Activated T-cell treated with anti-CD3 and anti-CD28 coated beads for 4 hours (primary cell): ENCODE data around the gene TIMM22.

Experiments
- DNase-seq: peaks from one replicate; pipeline ENCODE4 v3.0.0-alpha.2; 2020

The TIMM22 gene

DNA sequence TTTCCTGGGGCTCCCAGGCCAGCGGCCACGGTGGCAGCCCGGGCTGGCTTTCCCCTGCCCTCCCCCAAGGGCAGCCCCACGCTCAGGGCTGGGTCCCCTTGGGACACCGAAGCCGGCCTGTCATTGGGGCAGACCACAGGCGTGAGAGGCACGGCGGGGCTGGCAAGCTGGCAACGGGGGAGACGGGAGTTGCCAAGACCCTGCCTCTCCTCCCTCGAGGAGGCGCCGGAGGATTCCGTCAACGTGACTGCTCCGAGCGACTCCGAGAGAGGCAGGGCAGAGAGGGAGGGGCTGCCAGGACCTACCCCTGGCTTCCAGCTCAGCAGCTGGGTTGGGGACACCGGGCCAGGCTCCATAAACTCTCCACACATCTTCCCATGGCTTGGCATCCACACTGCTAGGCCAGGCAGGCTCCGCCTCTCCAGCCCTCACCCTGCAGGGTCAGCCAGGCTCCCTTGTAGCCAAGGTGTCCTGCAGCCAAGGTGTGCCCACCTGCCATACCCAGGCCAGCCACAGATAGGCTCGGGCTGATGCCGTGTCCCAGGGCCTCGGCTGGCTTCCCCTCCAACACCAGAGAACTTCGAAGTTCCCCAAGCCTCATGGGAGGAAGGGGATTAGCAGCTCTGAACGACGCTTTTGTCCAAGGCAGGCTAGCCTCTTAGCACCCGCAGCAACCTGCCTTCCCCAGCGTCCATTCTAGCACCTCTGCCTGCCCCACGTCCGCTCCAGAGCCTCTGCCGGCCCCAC, 25.5 kb downstream of the TIMM22 start:
- DNase-seq: no peak

DNA sequence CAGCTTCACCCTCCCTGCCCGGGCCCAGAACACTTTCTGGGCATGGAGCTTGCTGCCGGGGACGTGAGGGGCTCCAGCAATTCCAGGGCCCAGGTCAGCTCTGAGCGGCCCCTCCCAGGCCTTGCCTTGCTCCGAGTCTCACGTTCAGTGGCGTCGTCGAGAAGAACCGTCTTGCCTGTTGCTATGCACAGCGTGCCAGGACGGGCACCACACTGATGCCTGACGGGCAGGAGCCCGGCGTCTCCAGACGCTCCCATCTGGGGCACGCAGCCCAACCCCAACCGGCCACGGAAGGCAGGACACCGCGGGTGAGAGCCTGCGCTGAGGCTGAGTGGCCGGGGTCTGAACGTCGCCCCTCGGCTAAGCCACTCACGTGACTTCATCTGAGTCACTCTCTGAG, 27.1 kb downstream of the TIMM22 start:
- no peak for DNase-seq

DNA sequence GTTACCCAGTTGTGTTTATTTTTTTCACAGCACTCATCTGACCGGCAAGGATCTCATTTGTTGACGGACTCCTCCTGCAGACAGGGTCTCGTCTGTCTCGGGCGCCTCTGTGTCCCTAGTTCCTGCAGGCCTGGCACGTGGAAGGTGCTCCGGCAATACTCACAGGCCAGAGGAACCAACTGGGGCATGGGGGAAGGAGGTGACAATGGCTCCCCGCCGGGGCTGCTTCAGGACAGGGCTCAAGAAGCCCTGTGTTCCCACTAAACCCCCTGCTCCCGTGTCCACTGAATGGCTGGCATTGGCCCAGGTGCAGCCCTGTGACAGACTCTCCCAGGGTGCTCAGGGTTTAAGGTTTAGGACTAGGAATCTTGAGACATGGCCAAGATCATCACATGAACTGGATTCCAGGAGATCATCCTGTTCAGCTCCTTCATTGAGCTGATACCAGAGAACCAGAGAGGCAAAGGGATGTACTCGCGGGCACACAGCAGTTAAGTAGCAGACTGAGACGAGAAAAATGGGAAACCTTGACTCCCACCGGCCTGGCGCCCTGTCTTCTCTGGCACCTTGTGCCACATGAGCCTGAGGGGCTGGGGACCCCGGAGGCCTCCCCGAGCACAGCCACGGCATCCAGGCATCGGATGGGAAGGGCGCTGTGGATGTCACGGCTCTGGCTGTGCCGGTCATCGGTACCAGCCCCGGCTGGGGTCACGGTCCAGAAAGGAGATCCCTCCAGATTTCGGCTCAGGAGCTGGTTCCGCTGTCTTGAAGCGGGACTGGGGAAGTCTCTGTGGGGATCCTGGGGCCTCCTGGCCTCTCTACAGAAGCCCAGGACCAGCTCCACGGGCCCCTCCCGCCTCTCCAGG, 29.0 kb downstream of the TIMM22 start:
- no peak for DNase-seq

DNA sequence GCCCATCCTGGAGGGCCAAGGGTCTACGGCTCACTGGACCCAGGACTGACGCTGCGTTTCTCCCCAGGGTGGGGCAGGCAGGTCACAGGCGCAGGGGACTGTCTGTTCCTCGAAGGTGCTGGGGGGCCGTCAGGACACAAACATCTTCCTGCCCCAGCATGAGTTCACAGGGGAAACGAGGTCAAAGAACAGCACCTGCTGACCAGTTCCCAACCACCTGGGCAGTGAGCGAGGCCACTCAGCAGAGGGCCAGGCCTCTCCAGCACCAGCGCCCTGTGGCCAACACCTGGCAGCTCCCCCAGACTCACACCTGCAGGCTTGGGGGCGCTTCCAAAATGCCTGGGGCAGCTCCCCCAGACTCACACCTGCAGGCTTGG, 29.7 kb downstream of the TIMM22 start:
- DNase-seq: no peak

DNA sequence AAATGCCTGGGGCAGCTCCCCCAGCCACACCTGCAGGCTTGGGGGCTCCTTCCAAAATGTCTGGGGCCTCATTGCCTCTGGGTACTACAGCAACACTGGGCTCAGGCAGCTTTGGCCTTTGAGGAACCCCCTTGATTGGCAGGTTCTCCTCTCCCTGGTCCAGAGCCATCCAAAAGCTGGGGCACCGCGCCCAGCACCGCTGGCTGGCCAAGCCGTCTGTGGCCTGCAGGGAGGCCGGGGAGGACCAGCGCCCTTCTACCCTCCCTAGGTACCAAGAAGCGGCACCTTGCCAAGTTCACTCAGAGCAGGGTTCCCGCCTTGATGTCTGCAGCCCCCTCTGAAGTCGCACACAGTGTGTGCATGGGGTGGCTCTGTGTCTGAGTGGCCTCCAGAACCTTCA, 30.1 kb downstream of the TIMM22 start:
- no peak for DNase-seq

DNA sequence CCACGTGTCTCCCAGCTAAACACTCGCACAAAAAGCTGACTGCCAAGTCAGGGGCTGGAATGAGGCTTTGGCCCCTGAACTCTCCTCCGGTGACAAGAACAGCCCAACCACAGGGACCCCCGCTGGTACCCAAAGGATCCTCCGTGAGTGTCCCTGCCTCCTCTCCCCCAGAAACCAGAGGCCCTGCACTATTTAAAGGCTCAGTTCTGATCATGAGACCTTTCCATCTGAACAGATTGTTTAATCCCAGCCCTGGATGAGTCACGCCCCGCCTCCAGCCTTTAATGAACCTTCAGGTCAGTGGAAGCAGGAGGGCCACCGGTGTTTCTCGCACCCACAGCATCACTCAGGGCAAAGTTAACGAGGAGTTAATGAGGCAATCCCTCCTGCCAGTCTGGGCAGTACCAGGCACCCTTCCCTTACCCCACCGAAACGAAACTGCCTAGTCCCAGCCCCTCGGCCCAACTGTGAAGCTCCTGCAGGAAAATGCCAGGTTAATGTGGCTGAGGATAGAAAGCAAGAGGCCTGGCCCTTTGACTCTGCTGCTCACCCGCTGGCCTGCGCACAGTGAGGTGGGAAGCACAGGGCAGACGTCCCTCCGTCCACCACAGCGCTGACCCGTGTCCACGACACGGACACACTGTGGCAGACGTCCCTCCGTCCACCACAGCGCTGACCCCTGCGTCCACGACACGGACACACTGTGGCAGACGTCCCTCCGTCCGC, 32.4 kb downstream of the TIMM22 start:
- no peak for DNase-seq

DNA sequence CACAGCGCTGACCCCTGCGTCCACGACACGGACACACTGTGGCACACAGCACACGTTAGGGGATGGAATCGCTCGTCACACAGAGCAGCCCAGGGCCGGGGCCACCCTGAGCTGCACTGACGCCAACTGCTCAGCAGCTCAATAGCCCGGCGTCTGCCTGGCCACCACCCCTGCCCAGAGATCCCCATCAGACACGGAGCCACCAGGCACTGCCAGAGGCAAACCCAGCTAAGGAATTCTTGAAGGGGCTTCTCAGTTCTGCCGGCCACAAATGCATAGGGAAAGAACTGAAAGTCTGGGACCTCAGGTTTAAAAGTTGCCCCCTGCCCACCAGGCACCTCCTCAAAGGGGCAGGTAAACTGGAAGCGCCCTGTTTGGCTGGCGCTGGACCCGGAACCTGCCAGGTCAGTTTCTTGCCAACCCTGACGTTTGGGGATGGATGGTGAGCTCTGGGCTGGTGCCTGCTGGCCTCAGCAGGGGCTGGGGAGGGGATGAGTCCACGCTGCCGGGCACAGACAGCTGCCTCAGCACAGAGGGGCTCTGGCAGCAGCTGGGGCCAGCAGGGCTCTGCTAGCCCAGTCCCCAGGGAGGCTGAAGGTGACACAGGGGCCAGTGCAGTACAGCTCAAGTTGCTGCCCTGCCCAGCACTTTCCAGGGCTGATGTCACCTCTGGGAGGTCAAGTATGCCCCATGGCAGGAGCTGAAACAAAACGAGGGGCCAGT, 33.2 kb downstream of the TIMM22 start:
- DNase-seq: no peak

DNA sequence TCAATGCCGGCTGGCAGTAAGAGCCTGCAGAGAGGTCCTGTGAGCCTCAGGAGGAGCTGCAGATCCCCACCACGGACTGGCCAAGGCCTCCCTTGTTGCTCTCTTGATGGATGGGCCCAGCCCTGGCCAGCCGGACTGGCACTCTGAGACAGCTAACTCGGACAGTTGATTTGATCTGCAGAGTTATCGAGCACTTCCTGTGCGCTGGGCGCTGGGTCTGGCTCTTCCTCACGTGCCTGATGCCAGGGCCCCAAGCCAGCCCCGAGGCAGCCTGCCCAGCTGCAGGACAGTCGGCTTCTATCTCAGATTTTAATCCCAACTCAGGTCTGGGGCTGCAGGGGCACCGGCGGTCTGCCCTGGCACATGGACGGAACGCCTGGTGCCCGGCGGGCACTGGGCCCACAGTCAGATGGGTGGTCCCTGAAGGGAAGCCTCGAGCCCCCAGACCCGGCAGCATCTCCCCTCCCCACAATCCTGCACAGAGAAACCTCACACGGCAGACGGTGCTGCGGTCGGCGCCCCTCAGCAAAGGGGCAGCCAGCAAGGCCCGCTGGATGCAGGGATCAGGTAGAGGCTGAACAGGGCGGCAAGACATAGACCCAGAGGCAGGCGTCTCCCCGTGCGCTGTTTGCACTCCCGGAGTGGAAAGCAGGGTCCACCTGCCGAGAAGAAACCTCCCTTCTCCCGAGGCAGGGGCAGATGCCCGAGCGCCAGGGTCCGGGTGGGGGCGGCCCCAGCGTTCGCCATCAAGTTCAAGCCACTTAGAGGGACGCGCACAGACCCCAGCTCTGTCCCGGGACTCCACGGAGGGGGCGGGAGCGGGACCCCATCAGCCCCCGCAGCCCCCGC, 34.0 kb downstream of the TIMM22 start:
- DNase-seq: no peak

DNA sequence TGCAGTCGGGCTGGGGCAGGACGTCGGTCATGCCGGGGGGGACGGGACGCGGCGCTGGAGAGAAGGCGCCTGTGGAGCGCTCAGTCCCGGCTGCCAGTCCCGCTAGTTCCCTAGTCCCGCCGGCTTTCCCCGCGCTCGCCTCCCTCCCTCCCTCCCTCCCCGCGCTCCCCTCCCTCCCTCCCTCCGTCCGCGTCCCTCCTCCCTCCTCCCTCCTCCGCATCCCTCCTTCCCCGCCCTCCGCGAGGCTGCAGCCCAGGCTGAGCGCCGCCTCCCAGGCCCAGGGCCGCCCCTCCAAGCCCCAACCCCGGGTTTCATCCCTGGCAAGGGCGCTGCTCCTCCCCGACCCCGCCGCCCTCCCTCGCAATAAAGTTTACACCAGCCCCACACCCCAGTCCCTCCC, 34.8 kb downstream of the TIMM22 start:
- DNase-seq: no peak

DNA sequence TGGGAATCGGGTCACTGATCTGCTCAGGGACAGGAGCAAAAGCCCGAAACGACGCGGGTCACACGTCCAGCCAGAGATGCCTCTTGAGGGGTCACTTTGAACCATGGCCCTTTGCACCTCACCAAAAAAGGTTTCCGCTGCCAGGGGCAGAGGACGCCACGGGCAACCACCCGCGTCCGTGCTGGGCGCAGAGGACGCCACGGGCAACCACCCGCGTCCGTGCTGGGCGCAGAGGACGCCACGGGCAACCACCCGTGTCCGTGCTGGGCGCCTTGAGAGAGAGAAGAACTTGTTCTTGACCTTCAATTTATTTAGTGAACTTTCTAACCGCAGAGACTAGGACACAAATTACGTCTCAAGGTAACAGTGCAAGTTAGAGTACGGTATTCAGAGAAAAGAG, 35.5 kb downstream of the TIMM22 start:
- no peak for DNase-seq

DNA sequence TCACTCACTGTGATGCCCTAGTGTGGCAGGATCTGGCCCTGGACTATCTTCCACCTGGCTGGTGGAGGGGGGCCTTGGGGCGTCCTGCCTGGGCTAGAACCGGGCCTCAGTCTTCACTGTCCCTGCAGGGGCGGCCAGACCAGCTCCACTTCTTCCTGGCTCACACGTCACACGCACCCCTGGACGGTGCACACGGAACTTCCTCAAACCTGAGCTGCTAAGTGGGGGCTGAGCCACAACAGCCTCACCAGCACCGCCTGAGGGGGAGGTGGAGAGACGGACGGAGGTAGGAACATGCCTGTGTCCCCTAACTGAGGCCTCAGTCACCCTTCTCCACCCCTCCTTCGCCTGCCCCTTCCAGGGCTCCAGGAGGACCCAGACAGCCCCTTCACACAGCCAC, 36.6 kb downstream of the TIMM22 start:
- no peak for DNase-seq

DNA sequence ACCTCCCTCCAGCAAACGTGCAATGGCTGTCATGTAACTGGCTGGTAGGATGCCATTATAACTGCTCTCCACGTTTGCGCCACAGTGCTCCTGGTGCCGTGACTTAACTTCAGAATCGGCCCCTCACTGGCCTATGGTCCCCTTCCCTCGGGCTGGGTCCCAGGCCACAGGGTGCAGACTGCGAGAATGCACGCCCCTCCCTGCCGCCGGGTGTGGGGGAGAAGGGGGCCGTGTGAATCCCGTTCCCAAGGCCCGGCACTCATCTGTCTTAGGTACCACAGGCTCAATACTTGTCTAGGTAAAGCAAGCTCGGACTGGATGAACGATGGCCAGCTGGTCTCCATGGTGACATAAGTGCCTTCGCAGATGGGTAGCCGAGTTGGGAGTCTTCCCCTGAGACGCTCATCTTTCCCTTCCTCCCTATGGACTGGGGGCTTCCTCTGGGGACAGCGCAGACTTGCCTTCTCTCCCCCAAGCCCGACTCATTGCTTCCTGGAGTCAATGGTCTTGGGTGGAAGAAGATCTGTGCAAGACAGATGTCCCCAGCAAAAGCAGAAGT, 37.8 kb downstream of the TIMM22 start:
- no peak for DNase-seq

DNA sequence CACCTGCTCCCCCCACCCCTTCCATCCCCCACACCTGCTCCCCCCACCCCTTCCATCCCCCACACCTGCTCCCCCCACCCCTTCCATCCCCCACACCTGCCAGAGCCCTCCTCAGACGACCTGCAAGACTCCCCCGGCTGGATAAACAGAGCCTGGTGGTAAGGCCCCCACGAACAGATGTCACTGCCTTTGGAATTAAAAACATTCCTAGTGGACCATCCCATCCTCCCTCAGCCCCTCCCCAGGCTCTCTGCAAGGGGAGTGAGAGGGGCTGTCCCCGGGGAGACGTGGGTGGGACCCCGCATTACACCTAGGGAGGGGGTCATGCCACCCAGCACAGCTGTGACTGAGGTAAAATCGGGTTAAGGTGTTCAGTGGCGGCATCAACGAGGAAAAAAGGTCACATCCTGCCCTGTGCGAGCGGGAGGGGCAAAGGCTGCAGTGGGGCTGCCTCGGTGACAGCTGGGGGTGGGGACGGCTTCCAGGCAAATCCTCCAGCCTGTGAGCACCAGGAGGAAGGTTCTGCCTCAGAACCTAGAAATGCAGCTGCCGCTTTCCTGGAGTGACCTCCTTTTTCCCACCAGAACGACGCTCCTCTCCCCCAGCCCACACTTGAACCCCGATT, 38.7 kb downstream of the TIMM22 start:
- DNase-seq: no peak

DNA sequence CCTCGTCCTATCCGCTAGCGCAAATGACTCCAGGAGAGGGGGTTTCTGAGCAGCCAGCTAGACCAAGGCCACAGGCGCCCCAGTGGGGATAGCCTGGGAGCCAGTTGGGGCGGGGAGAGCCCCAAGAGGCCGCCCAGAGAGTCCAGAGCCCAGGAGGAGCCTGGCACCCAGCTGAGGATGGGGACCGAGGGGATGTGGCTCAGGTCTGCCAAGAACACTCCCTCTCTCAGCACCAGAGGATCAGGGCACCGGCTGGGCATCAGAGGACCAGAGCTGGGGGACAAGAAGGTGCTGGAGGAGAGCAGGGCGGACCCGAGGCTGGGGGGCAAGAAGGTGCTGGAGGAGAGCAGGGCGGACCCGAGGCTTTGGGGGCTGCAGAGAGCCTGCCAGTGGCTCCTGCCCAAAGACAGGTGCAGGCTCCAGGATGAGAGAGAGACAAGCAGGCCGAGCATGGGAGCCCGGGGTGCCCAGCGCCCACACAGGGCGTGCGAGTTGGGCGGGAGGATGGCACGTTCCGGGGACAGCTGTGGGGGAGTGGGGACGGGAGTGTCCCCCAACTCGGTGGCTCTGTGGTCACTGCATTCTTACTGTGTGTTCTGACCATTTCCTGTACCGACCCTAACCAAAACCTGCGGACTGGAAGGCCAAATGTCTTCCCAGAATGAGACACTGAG, 39.4 kb downstream of the TIMM22 start:
- DNase-seq: no peak

DNA sequence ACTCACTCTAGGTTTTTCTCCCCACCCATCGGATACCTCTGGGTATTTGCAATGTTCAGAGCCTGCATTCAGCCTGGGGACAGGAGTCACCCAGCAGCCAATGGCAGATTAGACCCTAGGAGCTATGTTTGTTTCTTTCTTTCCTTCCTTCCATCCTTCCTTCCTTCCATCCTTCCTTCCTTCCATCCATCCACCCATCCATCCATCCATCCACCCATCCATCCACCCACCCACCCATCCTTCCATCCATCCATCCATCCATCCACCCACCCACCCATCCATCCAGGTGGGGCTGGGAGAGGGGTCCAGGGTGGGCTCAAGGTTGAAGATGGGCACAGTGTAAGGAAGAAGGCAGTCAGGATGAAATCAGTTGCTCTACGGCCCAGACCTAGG, 39.9 kb downstream of the TIMM22 start:
- DNase-seq: no peak

DNA sequence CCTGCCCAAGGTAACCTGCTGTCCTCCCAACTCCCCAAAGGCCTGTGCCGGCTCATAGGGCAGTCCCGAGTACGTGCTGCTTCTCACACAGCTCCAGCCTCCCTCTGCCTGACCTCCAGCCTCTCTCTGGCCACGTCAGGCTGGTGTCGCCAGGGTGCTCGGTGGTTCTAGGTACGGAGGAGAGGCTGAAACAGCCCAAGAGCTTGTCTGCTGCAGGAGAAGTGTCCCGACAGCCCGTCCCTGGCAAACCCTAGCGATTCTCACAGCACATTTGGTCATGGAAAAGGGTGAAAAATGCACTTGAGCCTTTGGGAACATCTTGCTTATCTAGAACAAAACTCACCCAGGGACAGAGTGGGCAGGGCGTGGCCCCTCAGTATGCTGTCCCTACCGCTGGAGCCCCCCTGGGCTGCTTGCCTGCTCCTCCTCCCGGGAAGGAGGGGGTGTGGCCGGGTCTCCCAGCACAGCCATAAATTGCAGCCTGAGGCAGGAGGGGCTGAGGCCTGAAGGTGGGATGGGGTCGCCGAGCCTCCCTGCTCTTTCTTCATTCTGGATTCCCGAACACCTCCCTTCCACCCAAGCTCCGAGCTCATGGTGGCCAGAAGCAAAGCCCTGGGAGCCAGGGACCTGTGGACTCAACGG, 40.4 kb downstream of the TIMM22 start:
- no peak for DNase-seq

DNA sequence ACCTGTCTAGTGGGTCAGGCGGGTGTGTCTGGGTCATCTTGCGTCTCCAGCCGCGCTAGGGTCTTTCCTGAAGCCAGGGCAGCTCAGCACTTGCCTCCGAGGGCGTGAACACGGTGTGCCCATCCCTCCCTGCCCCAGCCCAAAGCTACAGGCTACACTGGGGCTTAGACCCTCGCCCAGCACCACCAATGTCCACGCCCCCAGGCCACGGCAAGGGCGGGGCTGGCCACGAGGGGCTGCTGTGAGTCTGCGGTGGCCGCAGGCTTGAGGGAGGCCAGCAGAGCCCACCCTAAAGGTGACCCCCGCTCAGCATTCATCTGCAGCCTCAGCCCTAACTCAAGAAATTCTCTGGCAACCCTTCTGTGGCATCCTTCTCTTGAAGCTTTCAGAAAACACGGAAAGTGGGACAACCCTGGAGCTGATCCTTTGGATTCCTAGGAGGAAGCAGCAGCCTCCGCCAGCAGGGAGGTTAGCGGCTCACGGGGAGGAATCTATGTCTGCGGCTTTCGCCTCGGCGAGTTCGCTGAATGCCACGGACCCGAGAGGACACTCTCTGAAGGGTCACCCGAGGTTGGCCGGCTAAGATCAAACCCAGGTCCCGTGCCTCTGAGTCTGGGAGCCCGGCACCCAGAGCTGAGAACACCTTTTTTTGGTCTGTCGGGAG, 41.7 kb downstream of the TIMM22 start:
- no peak for DNase-seq

DNA sequence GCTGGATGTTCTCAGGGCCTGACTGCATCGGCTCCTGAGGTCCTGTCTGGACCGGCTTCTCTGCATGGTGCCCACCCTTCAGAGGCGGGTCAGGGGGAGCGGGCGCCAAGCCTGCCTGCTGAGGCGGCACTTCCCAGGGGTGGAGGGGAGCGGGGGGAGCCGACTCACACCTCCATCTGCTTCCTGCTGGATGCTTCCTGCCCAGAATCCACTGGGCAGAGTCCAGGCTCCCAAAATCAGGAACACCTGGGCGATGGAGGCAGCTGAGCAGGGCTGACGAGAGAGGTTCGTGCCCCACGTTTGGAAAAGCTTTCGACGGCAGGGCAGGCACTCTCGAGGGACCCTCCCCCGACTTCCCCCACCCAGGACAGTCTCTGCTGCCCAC, 42.2 kb downstream of the TIMM22 start:
- no peak for DNase-seq

DNA sequence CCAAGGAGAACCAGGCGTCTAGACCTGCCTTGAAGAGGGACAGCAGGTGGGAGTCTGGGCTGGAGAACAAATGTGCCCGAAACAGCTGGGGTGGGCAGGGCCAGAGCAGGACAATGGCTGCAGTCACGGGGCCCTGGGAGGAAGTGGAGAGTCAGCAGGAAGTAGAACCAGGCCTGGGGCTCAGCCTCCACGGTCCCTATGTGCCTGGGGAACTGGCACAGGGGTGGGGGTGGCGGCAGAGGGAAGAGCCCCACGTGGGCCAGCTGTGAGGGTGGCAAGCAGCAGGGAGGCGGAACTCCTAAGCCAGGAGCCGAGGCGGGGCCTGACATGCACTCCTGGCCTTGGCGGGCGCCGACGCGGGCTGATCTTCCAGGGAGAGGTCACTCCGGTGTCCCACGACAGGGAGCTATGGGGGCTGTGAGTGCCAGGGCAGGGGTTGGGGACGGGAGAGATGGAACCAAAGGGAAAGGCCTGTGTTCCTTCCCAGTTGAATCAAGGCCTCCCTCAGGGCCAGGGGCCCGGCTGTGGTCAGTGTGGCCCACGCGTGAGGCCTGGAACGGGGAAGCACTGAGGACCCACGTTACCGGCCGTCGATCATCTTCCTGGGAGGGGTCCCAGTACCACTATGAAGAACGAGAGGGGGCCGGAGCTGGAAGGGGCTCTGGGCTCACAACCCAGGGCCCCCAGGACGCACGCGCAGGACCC, 42.7 kb downstream of the TIMM22 start:
- DNase-seq: no peak
